Breast epithelium (tissue), 4 donors: ENCODE measurements around the gene NELFE. TPM values are rescaled to one million over a fixed set of nuclear protein-coding genes. Genes with fewer than 3 reads are reported as not detected.
"Not testable (repeated sequence)": the region's sequence is repeated elsewhere in the genome, so short reads cannot be mapped to it uniquely, and the experiment has no call there.

Experiments
- DNase-seq, 2 donors: peaks; one replicate each; pipeline ENCODE4 v3.0.0-alpha.2; 2019; ENCODE audit warnings: low spot score in 2 of 2
- H3K27ac ChIP-seq, 2 donors: fragments of 200-600 bp; sonication (generic) in 1 of 2; one replicate each; pipeline ENCODE4 v1.5.1; 2016 to 2019; ENCODE audit warnings: mild to moderate bottlenecking in 1 of 2
- H3K27me3 ChIP-seq, 2 donors: fragments of 200-600 bp; sonication (generic) in 1 of 2; one replicate each; pipeline versions ENCODE4 v1.5.1 to v1.6.0; 2017 to 2019; ENCODE audit warnings: control low read depth in 1 of 2, mild to moderate bottlenecking in 1 of 2
- H3K36me3 ChIP-seq: fragments of 200-600 bp; one replicate; pipeline ENCODE4 v1.5.1; 2019
- H3K4me1 ChIP-seq, 2 donors: fragments of 200-600 bp; sonication (generic); one replicate each; pipeline ENCODE4 v1.5.1; 2016 to 2019; ENCODE audit warnings: control low read depth in 1 of 2
- H3K4me3 ChIP-seq, 3 donors: fragments of 200-600 bp; sonication (generic); 1 replicate in 2 of 3; 2 replicates in 1 of 3; pipeline ENCODE4 v1.5.1; 2016 to 2019; ENCODE audit warnings: mild to moderate bottlenecking in 3 of 3, moderate library complexity in 2 of 3
- H3K9me3 ChIP-seq, 2 donors: fragments of 200-600 bp; sonication (generic) in 1 of 2; one replicate each; pipeline ENCODE4 v1.5.1; 2016 to 2019; ENCODE audit warnings: control low read depth in 1 of 2
- CTCF ChIP-seq, 3 donors: fragments of 450-650 bp; IDR thresholded peaks; one replicate each; pipeline ENCODE4 v1.5.1; 2016 to 2017; ENCODE audit warnings: antibody characterized with exemption in 3 of 3, mild to moderate bottlenecking in 3 of 3, moderate library complexity in 3 of 3
- POLR2A ChIP-seq: fragments of 450-650 bp; IDR thresholded peaks from one replicate; pipeline ENCODE4 v1.6.1; 2016; ENCODE audit warnings: antibody characterized with exemption, mild to moderate bottlenecking, moderate library complexity
- POLR2AphosphoS5 ChIP-seq, 3 donors: sonication (generic); formaldehyde crosslinking; IDR thresholded peaks; one replicate each; pipeline ENCODE4 v1.6.1; 2017; ENCODE audit warnings: antibody characterized with exemption in 3 of 3
- intact Hi-C: fragments of 100-400 bp; cut with DNase I; formaldehyde crosslinking; loops from one replicate; pipeline ENCODE4 v1.15.1; 2023; ENCODE audit warnings: low total_unique reads
- total RNA-seq, 3 donors: library from RNA; depleted of rRNA; stranded (reverse); fragments of >200 nt; gene quantifications; one replicate each; pipeline ENCODE4 v1.1.0, GENCODE V29; 2016

The NELFE gene
- total RNA-seq, 3 donors from 2014 or later: 77.3 to 92.7 (median 90.1) TPM

- Histone ChIP-seq H3K9me3 (no peaks in the 10 kb centered on the region), H3K4me1 (no peaks in the 10 kb centered on the region), H3K27me3 (no peaks in the 10 kb centered on the region), H3K36me3 (no peaks in the 10 kb centered on the region), H3K4me3 (no peak overlapping the region), H3K27ac (no peak overlapping the region)
- TF ChIP-seq POLR2A (no peak), POLR2AphosphoS5 (IDR thresholded peaks at IDR 0.05) (no peak), CTCF (IDR thresholded peaks at IDR 0.05) (no peak)
- no peak for DNase-seq
- intact Hi-C loops: no loop called here
Measured at GRCh38 chr6:31908791-31909190, 50.0 kb downstream of the NELFE start.

GRCh38 chr6:31908255-31908654, 50.5 kb downstream of the NELFE start:
- intact Hi-C loops, DNase-seq, H3K9me3 ChIP-seq, H3K4me1 ChIP-seq, H3K27me3 ChIP-seq, H3K4me3 ChIP-seq, H3K36me3 ChIP-seq, H3K27ac ChIP-seq: not testable (repeated sequence)

- DNase-seq: no peak
- H3K4me1 ChIP-seq: no peaks in the 10 kb centered on the region
- TF ChIP-seq POLR2AphosphoS5 (IDR thresholded peaks at IDR 0.05): no peak
- TF ChIP-seq CTCF (IDR thresholded peaks at IDR 0.05): no peak
- no peak for TF ChIP-seq POLR2A
- no peaks in the 10 kb centered on the region for H3K36me3 ChIP-seq
- no peak overlapping the region for H3K4me3 ChIP-seq
- no peak overlapping the region for H3K27ac ChIP-seq
- intact Hi-C loops: no loop called here
- H3K9me3 ChIP-seq: no peaks in the 10 kb centered on the region
- H3K27me3 ChIP-seq: no peaks in the 10 kb centered on the region
Measured at GRCh38 chr6:31907158-31907813, 51.5 kb downstream of the NELFE start.

- H3K36me3 ChIP-seq, H3K9me3 ChIP-seq, intact Hi-C loops, H3K4me1 ChIP-seq, H3K4me3 ChIP-seq, H3K27me3 ChIP-seq, H3K27ac ChIP-seq, DNase-seq: not testable (repeated sequence)
Measured at GRCh38 chr6:31906727-31907126, 52.0 kb downstream of the NELFE start.

- intact Hi-C loops: no loop called here
- Histone ChIP-seq H3K27me3 (no peaks in the 10 kb centered on the region), H3K27ac (no peak overlapping the region), H3K36me3 (no peaks in the 10 kb centered on the region), H3K4me3 (no peak overlapping the region), H3K4me1 (no peaks in the 10 kb centered on the region), H3K9me3 (no peaks in the 10 kb centered on the region)
- DNase-seq: no peak
- TF ChIP-seq POLR2AphosphoS5 (IDR thresholded peaks at IDR 0.05) (no peak), POLR2A (no peak), CTCF (IDR thresholded peaks at IDR 0.05) (no peak)
Measured at GRCh38 chr6:31906122-31906521, 52.6 kb downstream of the NELFE start.

- Histone ChIP-seq H3K4me1 (no peaks in the 10 kb centered on the region), H3K36me3 (no peaks in the 10 kb centered on the region), H3K4me3 (no peak overlapping the region), H3K27ac (no peak overlapping the region), H3K27me3 (no peaks in the 10 kb centered on the region), H3K9me3 (no peaks in the 10 kb centered on the region)
- TF ChIP-seq POLR2AphosphoS5 (IDR thresholded peaks at IDR 0.05) (no peak), POLR2A (no peak), CTCF (IDR thresholded peaks at IDR 0.05) (no peak)
- no peak for DNase-seq
- intact Hi-C loops: no loop called here
Measured at GRCh38 chr6:31905041-31905440, 53.7 kb downstream of the NELFE start.
